ENCODE data around the gene SH3BP5L.
"Not testable (repeated sequence)": the region's sequence is repeated elsewhere in the genome, so short reads cannot be mapped to it uniquely, and the experiment has no call there.

The SH3BP5L gene

GRCh38 chr1:248808876-248809275, 16.8 kb downstream of the SH3BP5L start:
- H3K18ac ChIP-seq (ENCODE audit: low read length), result no peak overlapping the region
- no peak overlapping the region for H4K8ac ChIP-seq (ENCODE audit: low read depth, low read length)
- H3K4me1 ChIP-seq (ENCODE audit: control insufficient read depth, low read depth, low read length), result no peaks in the 10 kb centered on the region
- no peak for DNase-seq
- no peak overlapping the region for H3K27ac ChIP-seq (ENCODE audit: low read depth, low read length)
- no peak overlapping the region for H3K9ac ChIP-seq (ENCODE audit: low read length)
- H3K27me3 ChIP-seq (ENCODE audit: insufficient read depth, low read length, poor library complexity), result no peaks in the 10 kb centered on the region
- no peaks in the 10 kb centered on the region for H3K79me2 ChIP-seq (ENCODE audit: control insufficient read depth, insufficient read depth, low read length)
- WGBS (ENCODE audit: extremely low coverage, insufficient coverage, low lambda C conversion rate), result no CpG with 5 or more reads among the region's 9 CpGs
- no peak overlapping the region for H2BK120ac ChIP-seq (ENCODE audit: low read depth, low read length)
- no peak overlapping the region for H4K5ac ChIP-seq (ENCODE audit: low read length)
- H2BK5ac ChIP-seq (ENCODE audit: low read length), result no peak overlapping the region
- no peak overlapping the region for H2AK5ac ChIP-seq (ENCODE audit: low read length)
- H3K4me3 ChIP-seq (ENCODE audit: low read length), result no peak overlapping the region
- no peak overlapping the region for H3K4me2 ChIP-seq (ENCODE audit: low read length)
- H3K79me1 ChIP-seq (ENCODE audit: low read length), result no peaks in the 10 kb centered on the region
- H3K4ac ChIP-seq (ENCODE audit: low read depth, low read length), result no peak overlapping the region
- H3K23ac ChIP-seq (ENCODE audit: low read length), result no peak overlapping the region
- H2BK15ac ChIP-seq (replicated peaks; ENCODE audit: low read depth), result no peak overlapping the region
- no peak overlapping the region for H3K56ac ChIP-seq (ENCODE audit: low read length)
- H3K36me3 ChIP-seq (ENCODE audit: control insufficient read depth, insufficient read depth, low read length), result peaks cover 9% of the 10 kb centered on the region

- no peak overlapping the region for H3K23ac ChIP-seq (ENCODE audit: low read length)
- no peak overlapping the region for H3K56ac ChIP-seq (ENCODE audit: low read length)
- no peak overlapping the region for H3K4me2 ChIP-seq (ENCODE audit: low read length)
- H3K36me3 ChIP-seq (ENCODE audit: control insufficient read depth, insufficient read depth, low read length), result peaks cover 3% of the 10 kb centered on the region
- H4K8ac ChIP-seq (ENCODE audit: low read depth, low read length), result no peak overlapping the region
- no peak overlapping the region for H2BK5ac ChIP-seq (ENCODE audit: low read length)
- no peak overlapping the region for H3K4me3 ChIP-seq (ENCODE audit: low read length)
- H2AK5ac ChIP-seq (ENCODE audit: low read length), result no peak overlapping the region
- H4K5ac ChIP-seq (ENCODE audit: low read length), result no peak overlapping the region
- H2BK120ac ChIP-seq (ENCODE audit: low read depth, low read length), result no peak overlapping the region
- no peaks in the 10 kb centered on the region for H3K79me1 ChIP-seq (ENCODE audit: low read length)
- H3K9ac ChIP-seq (ENCODE audit: low read length), result no peak overlapping the region
- H3K18ac ChIP-seq (ENCODE audit: low read length), result no peak overlapping the region
- WGBS (ENCODE audit: extremely low coverage, insufficient coverage, low lambda C conversion rate), result no CpG with 5 or more reads among the region's 15 CpGs
- no peaks in the 10 kb centered on the region for H3K4me1 ChIP-seq (ENCODE audit: control insufficient read depth, low read depth, low read length)
- no peak overlapping the region for H3K27ac ChIP-seq (ENCODE audit: low read depth, low read length)
- H3K27me3 ChIP-seq (ENCODE audit: insufficient read depth, low read length, poor library complexity), result no peaks in the 10 kb centered on the region
- no peak overlapping the region for H2BK15ac ChIP-seq (replicated peaks; ENCODE audit: low read depth)
- H3K4ac ChIP-seq (ENCODE audit: low read depth, low read length), result no peak overlapping the region
- peak; percentile 60 for DNase-seq
- no peaks in the 10 kb centered on the region for H3K79me2 ChIP-seq (ENCODE audit: control insufficient read depth, insufficient read depth, low read length)
These were observed 18.5 kb downstream of the SH3BP5L start for GRCh38 chr1:248807067-248807737.

DNA sequence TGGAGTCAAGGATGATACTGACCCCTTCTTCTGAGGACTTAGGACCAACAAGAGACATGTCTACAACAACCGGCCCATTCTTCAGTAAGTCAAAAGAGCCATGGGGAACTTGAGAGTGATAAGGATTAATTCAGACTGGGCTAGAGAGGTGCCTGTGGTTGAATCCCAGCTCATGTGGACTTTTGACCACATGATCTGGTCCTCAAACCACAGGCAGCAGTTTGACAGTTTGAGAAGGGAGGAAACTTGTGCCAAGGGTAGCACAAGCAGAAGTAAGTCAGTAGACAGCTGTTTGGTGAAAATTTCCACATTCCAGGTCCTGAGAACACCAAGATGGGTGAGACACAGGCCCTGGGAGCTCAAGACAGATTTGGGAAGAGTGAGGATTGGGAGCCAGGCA, 19.8 kb downstream of the SH3BP5L start:
- no peak overlapping the region for H3K56ac ChIP-seq (ENCODE audit: low read length)
- H4K8ac ChIP-seq (ENCODE audit: low read depth, low read length), result no peak overlapping the region
- H3K4me1 ChIP-seq (ENCODE audit: control insufficient read depth, low read depth, low read length), result no peaks in the 10 kb centered on the region
- no peak overlapping the region for H3K4me3 ChIP-seq (ENCODE audit: low read length)
- H2BK15ac ChIP-seq (replicated peaks; ENCODE audit: low read depth), result no peak overlapping the region
- H2BK5ac ChIP-seq (ENCODE audit: low read length), result no peak overlapping the region
- no peak overlapping the region for H3K9ac ChIP-seq (ENCODE audit: low read length)
- no peak overlapping the region for H2AK5ac ChIP-seq (ENCODE audit: low read length)
- WGBS (ENCODE audit: extremely low coverage, insufficient coverage, low lambda C conversion rate), result no CpG with 5 or more reads among the region's 1 CpG
- H3K36me3 ChIP-seq (ENCODE audit: control insufficient read depth, insufficient read depth, low read length), result no peaks in the 10 kb centered on the region
- no peak for DNase-seq
- H3K79me2 ChIP-seq (ENCODE audit: control insufficient read depth, insufficient read depth, low read length), result no peaks in the 10 kb centered on the region
- no peak overlapping the region for H2BK120ac ChIP-seq (ENCODE audit: low read depth, low read length)
- no peak overlapping the region for H3K23ac ChIP-seq (ENCODE audit: low read length)
- no peaks in the 10 kb centered on the region for H3K79me1 ChIP-seq (ENCODE audit: low read length)
- H3K27ac ChIP-seq (ENCODE audit: low read depth, low read length), result no peak overlapping the region
- no peaks in the 10 kb centered on the region for H3K27me3 ChIP-seq (ENCODE audit: insufficient read depth, low read length, poor library complexity)
- no peak overlapping the region for H3K18ac ChIP-seq (ENCODE audit: low read length)
- H3K4ac ChIP-seq (ENCODE audit: low read depth, low read length), result no peak overlapping the region
- H4K5ac ChIP-seq (ENCODE audit: low read length), result no peak overlapping the region
- H3K4me2 ChIP-seq (ENCODE audit: low read length), result no peak overlapping the region

- H2BK120ac ChIP-seq (ENCODE audit: low read depth, low read length), result no peak overlapping the region
- no peak overlapping the region for H3K9ac ChIP-seq (ENCODE audit: low read length)
- H3K4me2 ChIP-seq (ENCODE audit: low read length), result no peak overlapping the region
- no peak overlapping the region for H2BK5ac ChIP-seq (ENCODE audit: low read length)
- H3K27me3 ChIP-seq (ENCODE audit: insufficient read depth, low read length, poor library complexity), result no peaks in the 10 kb centered on the region
- H4K5ac ChIP-seq (ENCODE audit: low read length), result no peak overlapping the region
- no peak overlapping the region for H3K4me3 ChIP-seq (ENCODE audit: low read length)
- no peak overlapping the region for H3K56ac ChIP-seq (ENCODE audit: low read length)
- WGBS (ENCODE audit: extremely low coverage, insufficient coverage, low lambda C conversion rate), result no CpG with 5 or more reads among the region's 10 CpGs
- no peak overlapping the region for H3K4ac ChIP-seq (ENCODE audit: low read depth, low read length)
- H3K18ac ChIP-seq (ENCODE audit: low read length), result no peak overlapping the region
- H3K4me1 ChIP-seq (ENCODE audit: control insufficient read depth, low read depth, low read length), result no peaks in the 10 kb centered on the region
- DNase-seq, result no peak
- no peak overlapping the region for H3K23ac ChIP-seq (ENCODE audit: low read length)
- no peak overlapping the region for H3K27ac ChIP-seq (ENCODE audit: low read depth, low read length)
- H3K79me2 ChIP-seq (ENCODE audit: control insufficient read depth, insufficient read depth, low read length), result no peaks in the 10 kb centered on the region
- H4K8ac ChIP-seq (ENCODE audit: low read depth, low read length), result no peak overlapping the region
- no peaks in the 10 kb centered on the region for H3K36me3 ChIP-seq (ENCODE audit: control insufficient read depth, insufficient read depth, low read length)
- no peak overlapping the region for H2AK5ac ChIP-seq (ENCODE audit: low read length)
- no peaks in the 10 kb centered on the region for H3K79me1 ChIP-seq (ENCODE audit: low read length)
- no peak overlapping the region for H2BK15ac ChIP-seq (replicated peaks; ENCODE audit: low read depth)
These were observed 20.7 kb downstream of the SH3BP5L start for GRCh38 chr1:248804771-248805681.

DNA sequence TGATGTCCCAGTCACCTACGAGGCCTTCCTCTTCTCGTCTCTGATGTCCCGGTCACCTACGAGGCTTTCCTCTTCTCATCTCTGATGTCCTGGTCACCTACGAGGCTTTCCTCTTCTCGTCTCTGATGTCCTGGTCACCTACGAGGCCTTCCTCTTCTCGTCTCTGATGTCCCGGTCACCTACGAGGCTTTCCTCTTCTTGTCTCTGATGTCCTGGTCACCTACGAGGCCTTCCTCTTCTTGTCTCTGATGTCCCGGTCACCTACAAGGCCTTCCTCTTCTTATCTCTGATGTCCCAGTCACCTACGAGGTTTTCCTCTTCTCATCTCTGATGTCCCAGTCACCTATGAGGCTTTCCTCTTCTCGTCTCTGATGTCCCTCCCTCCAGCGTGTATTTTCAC, 22.2 kb downstream of the SH3BP5L start:
- H3K4me1 ChIP-seq (ENCODE audit: control insufficient read depth, low read depth, low read length), result not testable (repeated sequence)

More for the DNA sequence above, 22.2 kb downstream of the SH3BP5L start:
- H3K23ac ChIP-seq (ENCODE audit: low read length); H3K27ac ChIP-seq (ENCODE audit: low read depth, low read length); H2BK15ac ChIP-seq (replicated peaks; ENCODE audit: low read depth); H4K8ac ChIP-seq (ENCODE audit: low read depth, low read length); H3K4me2 ChIP-seq (ENCODE audit: low read length); H2AK5ac ChIP-seq (ENCODE audit: low read length); H3K18ac ChIP-seq (ENCODE audit: low read length); DNase-seq; H3K27me3 ChIP-seq (ENCODE audit: insufficient read depth, low read length, poor library complexity); H3K79me1 ChIP-seq (ENCODE audit: low read length); H2BK120ac ChIP-seq (ENCODE audit: low read depth, low read length); H3K56ac ChIP-seq (ENCODE audit: low read length); H3K79me2 ChIP-seq (ENCODE audit: control insufficient read depth, insufficient read depth, low read length); H3K9ac ChIP-seq (ENCODE audit: low read length); H3K4ac ChIP-seq (ENCODE audit: low read depth, low read length); H2BK5ac ChIP-seq (ENCODE audit: low read length); H4K5ac ChIP-seq (ENCODE audit: low read length); H3K4me3 ChIP-seq (ENCODE audit: low read length); H3K36me3 ChIP-seq (ENCODE audit: control insufficient read depth, insufficient read depth, low read length): not testable (repeated sequence)
- WGBS (ENCODE audit: extremely low coverage, insufficient coverage, low lambda C conversion rate), result no CpG with 5 or more reads among the region's 15 CpGs

Measured in mesendoderm (in vitro differentiated cells).